Stimulated activated CD4-positive, alpha-beta T cell treated with anti-CD3 and anti-CD28 coated beads, TNF-alpha, amount 100 ng/mL, for 48 hours (primary cell): Measurements from ENCODE around the gene DDX10.

Experiments
- DNase-seq, 3 donors: peaks; one replicate each; pipeline ENCODE4 v3.0.0-alpha.2; 2020; ENCODE audit warnings: low read depth in 3 of 3

DDX10 gene

GRCh38 chr11:108939135-108939534 lies 274.3 kb downstream of the DDX10 start:
- no peak for DNase-seq

GRCh38 chr11:108943853-108944252 lies 279.0 kb downstream of the DDX10 start:
- no peak for DNase-seq

GRCh38 chr11:108944471-108945178 lies 279.8 kb downstream of the DDX10 start:
- no peak for DNase-seq

- DNase-seq: no peak
Observed at GRCh38 chr11:108945341-108945740, 280.5 kb downstream of the DDX10 start.

GRCh38 chr11:108947654-108948570 lies 283.0 kb downstream of the DDX10 start:
- no peak for DNase-seq

GRCh38 chr11:108958368-108959104 lies 293.7 kb downstream of the DDX10 start:
- DNase-seq: no peak

GRCh38 chr11:108959105-108959761 lies 294.4 kb downstream of the DDX10 start:
- DNase-seq: no peak

GRCh38 chr11:108959874-108960273 lies 295.0 kb downstream of the DDX10 start:
- no peak for DNase-seq

- no peak for DNase-seq
Observed at GRCh38 chr11:108960501-108960900, 295.6 kb downstream of the DDX10 start.

GRCh38 chr11:108961095-108961494 lies 296.2 kb downstream of the DDX10 start:
- no peak for DNase-seq

GRCh38 chr11:108963118-108963517 lies 298.2 kb downstream of the DDX10 start:
- no peak for DNase-seq

GRCh38 chr11:108965306-108966001 lies 300.6 kb downstream of the DDX10 start:
- DNase-seq: no peak

GRCh38 chr11:108966206-108966605 lies 301.3 kb downstream of the DDX10 start:
- no peak for DNase-seq

GRCh38 chr11:108966978-108967377 lies 302.1 kb downstream of the DDX10 start:
- no peak for DNase-seq

GRCh38 chr11:108967571-108967970 lies 302.7 kb downstream of the DDX10 start:
- DNase-seq: no peak

GRCh38 chr11:108970221-108970991 lies 305.5 kb downstream of the DDX10 start:
- no peak for DNase-seq

- no peak for DNase-seq
Observed at GRCh38 chr11:108973402-108974162, 308.7 kb downstream of the DDX10 start.

- no peak for DNase-seq
Observed at GRCh38 chr11:108975026-108975425, 310.2 kb downstream of the DDX10 start.

- DNase-seq: no peak
Observed at GRCh38 chr11:108975641-108976071, 310.8 kb downstream of the DDX10 start.
